ENCODE measurements around the gene ZBTB5. TPM values are rescaled to one million over a fixed set of nuclear protein-coding genes. Genes with fewer than 3 reads are reported as not detected.
"Not testable (repeated sequence)": the region's sequence is repeated elsewhere in the genome, so short reads cannot be mapped to it uniquely, and the experiment has no call there.

Gene ZBTB5
- total and polyA plus RNA-seq, 2 of the 8 experiments (the other 6 are each of a cell fraction or from before 2014, with no cell fraction given): 13.3 to 14.5 TPM

GRCh38 chr9:37511016-37512010 lies 46.1 kb upstream of the ZBTB5 start (continued):
- TF ChIP-seq POU5F1 (IDR thresholded peaks at IDR 0.05; ENCODE audit: low read depth, low read length) (no peak), NANOG (IDR thresholded peaks at IDR 0.05; ENCODE audit: insufficient read depth, low read depth, low read length, poor library complexity, severe bottlenecking) (no peak), POLR2A (IDR thresholded peaks at IDR 0.05; ENCODE audit: control extremely low read depth in 1 of 2, low read depth in 2 of 2, low read length in 2 of 2) (peak in 1 of 2 experiments; percentile 49; a peak in 1 of 3 replicates), BCL11A (IDR thresholded peaks at IDR 0.05; ENCODE audit: low read depth in 2 of 2, low read length in 2 of 2) (no peak), CEBPB (IDR thresholded peaks at IDR 0.05; ENCODE audit: low read depth, low read length) (no peak)
- TF ChIP-seq, protein P1, sequence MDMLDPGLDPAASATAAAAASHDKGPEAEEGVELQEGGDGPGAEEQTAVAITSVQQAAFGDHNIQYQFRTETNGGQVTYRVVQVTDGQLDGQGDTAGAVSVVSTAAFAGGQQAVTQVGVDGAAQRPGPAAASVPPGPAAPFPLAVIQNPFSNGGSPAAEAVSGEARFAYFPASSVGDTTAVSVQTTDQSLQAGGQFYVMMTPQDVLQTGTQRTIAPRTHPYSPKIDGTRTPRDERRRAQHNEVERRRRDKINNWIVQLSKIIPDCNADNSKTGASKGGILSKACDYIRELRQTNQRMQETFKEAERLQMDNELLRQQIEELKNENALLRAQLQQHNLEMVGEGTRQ (IDR thresholded peaks at IDR 0.05; ENCODE audit: low read length): no peak

DNA sequence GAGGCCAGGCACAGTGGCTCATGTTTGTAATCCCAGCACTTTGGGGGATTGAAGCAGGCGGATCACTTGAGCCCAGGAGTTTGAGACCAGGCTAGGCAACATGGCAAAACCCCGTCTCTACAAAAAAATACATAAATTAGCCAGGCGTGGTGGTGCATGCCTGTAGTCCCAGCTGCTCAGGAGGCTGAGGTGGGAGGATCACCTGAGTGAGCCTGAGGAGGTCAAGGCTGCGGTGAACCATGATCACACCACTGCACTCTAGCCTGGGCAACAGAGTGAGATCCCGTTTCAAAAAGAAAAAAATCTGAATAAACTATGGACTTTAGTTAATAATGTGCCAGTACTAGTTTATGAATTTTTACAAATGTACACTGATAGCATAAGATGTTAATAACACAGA lies 44.8 kb upstream of the ZBTB5 start:
- not testable (repeated sequence) for H3K79me2 ChIP-seq (ENCODE audit: control insufficient read depth in 1 of 2, insufficient read depth in 2 of 2, low read length in 2 of 2); H4K20me1 ChIP-seq (replicated peaks in 1 of 2; ENCODE audit: control insufficient read depth in 1 of 2, insufficient read depth in 2 of 2, low read length in 2 of 2); H2BK12ac ChIP-seq (ENCODE audit: low read depth, low read length); H2BK15ac ChIP-seq (ENCODE audit: low read length); H4K5ac ChIP-seq (ENCODE audit: insufficient read length, low read depth, low read length); H3K9ac ChIP-seq (replicated peaks in 1 of 4; ENCODE audit: extremely low read depth in 1 of 4, low read depth in 3 of 4, low read length in 3 of 4); H2AFZ ChIP-seq (ENCODE audit: low read length); FAIRE-seq; H3K4me3 ChIP-seq (ENCODE audit: extremely low read depth in 1 of 4, insufficient read depth in 2 of 4, low read depth in 3 of 4, low read length in 4 of 4); DNase-seq (ENCODE audit: low read depth in 1 of 2, low spot score in 2 of 2); H2BK120ac ChIP-seq (replicated peaks; ENCODE audit: low read depth, low read length); H3K23ac ChIP-seq (ENCODE audit: insufficient read length); H3K9me3 ChIP-seq (ENCODE audit: insufficient read depth in 2 of 2, low read depth in 1 of 2, low read length in 1 of 2); H4K8ac ChIP-seq (ENCODE audit: extremely low read depth, insufficient read depth, low read length); H3K79me1 ChIP-seq (ENCODE audit: low read depth, low read length); H2BK20ac ChIP-seq (ENCODE audit: low read length); H4K91ac ChIP-seq (replicated peaks; ENCODE audit: insufficient read length, low read length); H3K14ac ChIP-seq (ENCODE audit: insufficient read length); H3K56ac ChIP-seq (replicated peaks; ENCODE audit: insufficient read length, low read depth, low read length); H3K23me2 ChIP-seq (ENCODE audit: low read depth, low read length); H3K27me3 ChIP-seq (replicated peaks in 1 of 4; ENCODE audit: control insufficient read depth in 3 of 4, extremely low read depth in 1 of 4, insufficient read depth in 3 of 4, low read length in 3 of 4); H3K4me2 ChIP-seq (ENCODE audit: insufficient read depth in 1 of 2, low read depth in 2 of 2, low read length in 2 of 2); H3K4ac ChIP-seq (replicated peaks; ENCODE audit: insufficient read length, low read depth, low read length); H3K18ac ChIP-seq (ENCODE audit: extremely low read depth, low read length); H3K4me1 ChIP-seq (replicated peaks in 1 of 4; ENCODE audit: control insufficient read depth in 3 of 4, insufficient read depth in 4 of 4, low read length in 3 of 4); H2BK5ac ChIP-seq (ENCODE audit: low read depth, low read length); H3K27ac ChIP-seq (ENCODE audit: low read depth, low read length); H2AK5ac ChIP-seq (ENCODE audit: low read depth, low read length)
- CTCF ChIA-PET (ENCODE audit: partially characterized antibody): interaction anchor here (0.6 to 6.5 kb wide), 4 partner anchors 9 to 30 kb away, joined by 3 to 39 read pairs (median 10); partner anchors contain the start of gene POLR1E
- H3K36me3 ChIP-seq (ENCODE audit: control insufficient read depth in 2 of 4, insufficient read depth in 4 of 4, low read length in 3 of 4): peaks cover under 1 to 13% (median 7%) of the 10 kb centered on the region in 4 experiments; a peak in 5 of 8 replicates
- POLR2A ChIA-PET (ENCODE audit: partially characterized antibody): interaction anchor here (0.6 to 2.7 kb wide), 4 partner anchors 8 to 44 kb away, joined by 3 to 8 read pairs (median 6); partner anchors contain the start of gene ZBTB5
- WGBS, 2 experiments (ENCODE audit: extremely low coverage in 1 of 2, insufficient coverage in 1 of 2, insufficient read length in 1 of 2, insufficient replicate concordance in 2 of 2, low coverage in 1 of 2, low lambda C conversion rate in 2 of 2, missing lambda C conversion rate in 1 of 2): 94% methylated on average over 5 of the region's 5 CpGs; no CpG with 5 or more reads in 1 of the 2 experiments

Measured in H1 (cell line).